GM23338 (cell line): ENCODE measurements around the gene RPTOR. TPM values are rescaled to one million over a fixed set of nuclear protein-coding genes. Genes with fewer than 3 reads are reported as not detected.
A peak's percentile ranks its signal among the peaks of the same experiment; 100 is the strongest.

Source experiments
- ATAC-seq: fragments of 200-7000 bp; cut with Tn5 transposase; 3 replicates; pipeline ENCODE4 v1.9.1; 2020
- DNase-seq: peaks from one replicate; pipeline ENCODE4 v3.0.0-alpha.2; 2015; ENCODE audit warnings: low spot score
- H2AFZ ChIP-seq: fragments of 200-600 bp; sonication (generic); 2 replicates; pipeline ENCODE4 v1.8.0; 2016; ENCODE audit warnings: antibody characterized with exemption, mild to moderate bottlenecking, moderate library complexity
- H3F3A ChIP-seq: fragments of 200-600 bp; sonication (generic); replicated peaks from 2 replicates; pipeline ENCODE4 v1.8.0; 2017; ENCODE audit warnings: antibody characterized with exemption, mixed run types, low read depth
- H3K27ac ChIP-seq: fragments of 200-600 bp; sonication (generic); 2 replicates; pipeline ENCODE4 v1.6.1; 2016; ENCODE audit warnings: low read depth
- H3K27me3 ChIP-seq: fragments of 200-600 bp; sonication (generic); 2 replicates; pipeline ENCODE4 v1.8.0; 2016; ENCODE audit warnings: mild to moderate bottlenecking, mixed run types, moderate library complexity; ENCODE audit not compliant: insufficient read depth
- H3K36me3 ChIP-seq: fragments of 200-600 bp; sonication (generic); 2 replicates; pipeline ENCODE4 v1.8.0; 2016; ENCODE audit warnings: mild to moderate bottlenecking; ENCODE audit not compliant: insufficient read depth
- H3K4me1 ChIP-seq: fragments of 200-600 bp; sonication (generic); 2 replicates; pipeline ENCODE4 v1.8.0; 2016; ENCODE audit warnings: mild to moderate bottlenecking, moderate library complexity; ENCODE audit not compliant: insufficient read depth
- H3K4me2 ChIP-seq: fragments of 200-600 bp; sonication (generic); 2 replicates; pipeline ENCODE4 v1.7.1; 2017; ENCODE audit warnings: mixed run types
- H3K4me3 ChIP-seq: fragments of 200-600 bp; sonication (generic); 2 replicates; pipeline ENCODE4 v1.6.1; 2016; ENCODE audit warnings: mixed run types
- H3K79me2 ChIP-seq: fragments of 200-600 bp; sonication (generic); replicated peaks from 2 replicates; pipeline ENCODE4 v1.8.0; 2017; ENCODE audit warnings: mild to moderate bottlenecking; ENCODE audit not compliant: insufficient read depth
- H3K9me2 ChIP-seq: fragments of 200-600 bp; sonication (generic); 2 replicates; pipeline ENCODE4 v1.8.0; 2017; ENCODE audit not compliant: insufficient read depth
- H4K20me1 ChIP-seq: fragments of 200-600 bp; sonication (generic); replicated peaks from 2 replicates; pipeline ENCODE4 v1.8.0; 2017; ENCODE audit warnings: mild to moderate bottlenecking; ENCODE audit not compliant: insufficient read depth
- H3K27ac Mint-ChIP-seq: 2 replicates; pipeline ENCODE4 v1.8.0; 2020; ENCODE audit warnings: inconsistent platforms, mild to moderate bottlenecking, moderate library complexity, mixed read lengths
- H3K27me3 Mint-ChIP-seq: 3 replicates; pipeline ENCODE4 v1.8.0; 2022; ENCODE audit warnings: low read depth, mild to moderate bottlenecking, moderate library complexity, mixed read lengths, inconsistent platforms; ENCODE audit not compliant: insufficient read depth, poor library complexity
- H3K36me3 Mint-ChIP-seq: 3 replicates; pipeline ENCODE4 v1.8.0; 2021; ENCODE audit warnings: low read depth, mild to moderate bottlenecking, inconsistent platforms, moderate library complexity, mixed read lengths
- H3K4me1 Mint-ChIP-seq: 3 replicates; pipeline ENCODE4 v1.8.0; 2020; ENCODE audit warnings: mild to moderate bottlenecking, inconsistent platforms, mixed read lengths
- H3K4me3 Mint-ChIP-seq: 3 replicates; pipeline ENCODE4 v1.8.0; 2021; ENCODE audit warnings: moderate library complexity, mild to moderate bottlenecking, inconsistent platforms, mixed read lengths
- H3K9me3 Mint-ChIP-seq: 3 replicates; pipeline ENCODE4 v1.8.0; 2020; ENCODE audit warnings: moderate library complexity, mild to moderate bottlenecking, inconsistent platforms, mixed read lengths
- CREB1 ChIP-seq: fragments of 250-450 bp; sonication (Bioruptor Pico); IDR thresholded peaks from 2 replicates; pipeline ENCODE4 v1.5.0; 2020; ENCODE audit warnings: low read depth, mild to moderate bottlenecking, moderate library complexity
- CTCF ChIP-seq, 2 experiments: fragments of 200-600 bp in 1 of 2; sonication (generic) in 1 of 2; conservative IDR thresholded peaks; 2 replicates each; pipeline versions ENCODE4 v1.5.1 to v1.6.1; 2016 to 2017; ENCODE audit warnings: antibody characterized with exemption in 2 of 2, low read depth in 2 of 2, mild to moderate bottlenecking in 2 of 2, moderate library complexity in 1 of 2
- ETS1 ChIP-seq: IDR thresholded peaks from 2 replicates; pipeline ENCODE4 v1.6.1; 2016; ENCODE audit warnings: antibody characterized with exemption
- EZH2phosphoT487 ChIP-seq: fragments of 200-600 bp; sonication (generic); IDR thresholded peaks from one replicate; pipeline ENCODE4 v1.8.1; 2018; ENCODE audit warnings: antibody characterized with exemption; ENCODE audit not compliant: unreplicated experiment
- JUNB ChIP-seq: IDR thresholded peaks from one replicate; pipeline ENCODE4 v1.6.1; 2016; ENCODE audit warnings: antibody characterized with exemption; ENCODE audit not compliant: unreplicated experiment
- NANOG ChIP-seq: IDR thresholded peaks from 2 replicates; pipeline ENCODE4 v1.6.1; 2016; ENCODE audit warnings: antibody characterized with exemption, borderline replicate concordance
- POLR2AphosphoS5 ChIP-seq: IDR thresholded peaks from 2 replicates; pipeline ENCODE4 v1.6.1; 2016; ENCODE audit warnings: antibody characterized with exemption, low read depth
- ZNF114 ChIP-seq: fragments of 250-450 bp; sonication (Bioruptor Pico); IDR thresholded peaks from 2 replicates; pipeline ENCODE4 v1.5.0; 2020; ENCODE audit warnings: mild to moderate bottlenecking, moderate library complexity
- ZNF331 ChIP-seq: fragments of 250-450 bp; sonication (Bioruptor Pico); IDR thresholded peaks from 2 replicates; pipeline ENCODE4 v1.5.0; 2020; ENCODE audit warnings: low read depth, mild to moderate bottlenecking, moderate library complexity
- ZNF462 ChIP-seq: fragments of 250-450 bp; sonication (Bioruptor Pico); IDR thresholded peaks from 2 replicates; pipeline ENCODE4 v1.5.0; 2020; ENCODE audit warnings: mild to moderate bottlenecking, moderate library complexity
- polyA plus RNA-seq: library from polyadenylated mRNA; unstranded; fragments of >200 nt; fragmentation: Nextera tagmentation; extraction: Ambion mirVana; gene quantifications from 2 replicates; pipeline ENCODE4 v1.2.1, GENCODE V29; 2016
- total RNA-seq: library from RNA; depleted of rRNA; stranded (reverse); fragments of >200 nt; shearing (Covaris generic); gene quantifications from 2 replicates; pipeline ENCODE4 v1.2.3, GENCODE V29; 2014

Gene RPTOR
- total and polyA plus RNA-seq, 2 experiments from 2014 or later, result 9.5 to 38.0 TPM

GRCh38 chr17:80990921-80991644 lies 446.4 kb downstream of the RPTOR start:
- TF ChIP-seq ZNF462 (CRISPR knock-in tag), result no peak
- no peak for TF ChIP-seq JUNB
- TF ChIP-seq EZH2phosphoT487, result no peak
- no peak for TF ChIP-seq ZNF331 (CRISPR knock-in tag)
- TF ChIP-seq CTCF (conservative IDR thresholded peaks at IDR 0.05; ENCODE audit: low read depth in 2 of 2), result no peak
- TF ChIP-seq ZNF114, result no peak
- no peak for TF ChIP-seq ETS1
- TF ChIP-seq NANOG, result no peak
- TF ChIP-seq CREB1 (CRISPR knock-in tag), result no peak
- TF ChIP-seq POLR2AphosphoS5, result no peak
- H3K4me3 Mint-ChIP-seq, result peak overlapping the region; percentile 65
- H2AFZ ChIP-seq, result peak overlapping the region; percentile 96
- H3K27ac ChIP-seq, result no peak overlapping the region
- peaks cover 4% of the 10 kb centered on the region; the same call in 1 of the 2 replicates for H3K4me1 ChIP-seq
- H3K27ac Mint-ChIP-seq, result no peak overlapping the region; the same call in 1 of the 2 replicates
- H3K27me3 Mint-ChIP-seq, result peaks cover 7% of the 10 kb centered on the region
- no peaks in the 10 kb centered on the region for H4K20me1 ChIP-seq
- ATAC-seq, result no peak
- no peaks in the 10 kb centered on the region for H3K9me2 ChIP-seq
- no peaks in the 10 kb centered on the region for H3K9me3 Mint-ChIP-seq
- peaks cover 9% of the 10 kb centered on the region; the same call in 2 of the 3 replicates for H3K4me1 Mint-ChIP-seq
- no peaks in the 10 kb centered on the region; the same call in 1 of the 2 replicates for H3K79me2 ChIP-seq
- H3K4me2 ChIP-seq, result peak overlapping the region; percentile 87
- H3K4me3 ChIP-seq, result peak overlapping the region; percentile 75
- DNase-seq, result no peak
- peaks cover 4% of the 10 kb centered on the region; the same call in 1 of the 2 replicates for H3K27me3 ChIP-seq
- no peaks in the 10 kb centered on the region for H3K36me3 ChIP-seq
- H3F3A ChIP-seq, result 0 out of 2 replicates have a peak, but pooled peaks cover 6% of the 10 kb centered on the region
- no peaks in the 10 kb centered on the region for H3K36me3 Mint-ChIP-seq
